GM19193 (cell line): Measurements from ENCODE around the gene ATPAF2.

ENCODE experiments used
- POLR2A ChIP-seq: IDR thresholded peaks from 4 replicates; pipeline ENCODE4 v1.6.1; 2011; ENCODE audit not compliant: insufficient read depth, insufficient read length; ENCODE audit errors: extremely low read depth

The ATPAF2 gene

DNA sequence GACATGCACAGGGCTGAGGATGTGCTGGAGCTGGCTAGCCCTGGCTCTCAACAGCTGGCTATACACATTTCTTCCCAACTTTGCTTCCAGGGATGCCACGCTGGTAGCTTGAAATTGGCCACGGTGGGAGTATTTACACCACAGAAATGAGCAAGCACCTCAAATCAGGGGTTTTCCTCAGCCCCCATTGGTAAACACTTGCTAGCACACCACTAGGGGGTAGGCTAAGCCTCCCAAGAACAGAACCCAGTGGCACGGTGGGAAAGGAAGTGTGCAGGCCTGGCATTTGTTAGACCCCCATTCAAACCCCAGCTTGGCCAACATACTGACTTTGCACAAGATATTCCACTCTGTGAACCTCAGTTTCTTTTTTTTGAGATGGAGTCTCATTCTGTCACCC is 53.4 kb downstream of the ATPAF2 start:
- TF ChIP-seq POLR2A: no peak

GRCh38 chr17:17985153-17985552 is 53.8 kb downstream of the ATPAF2 start:
- no peak for TF ChIP-seq POLR2A

DNA sequence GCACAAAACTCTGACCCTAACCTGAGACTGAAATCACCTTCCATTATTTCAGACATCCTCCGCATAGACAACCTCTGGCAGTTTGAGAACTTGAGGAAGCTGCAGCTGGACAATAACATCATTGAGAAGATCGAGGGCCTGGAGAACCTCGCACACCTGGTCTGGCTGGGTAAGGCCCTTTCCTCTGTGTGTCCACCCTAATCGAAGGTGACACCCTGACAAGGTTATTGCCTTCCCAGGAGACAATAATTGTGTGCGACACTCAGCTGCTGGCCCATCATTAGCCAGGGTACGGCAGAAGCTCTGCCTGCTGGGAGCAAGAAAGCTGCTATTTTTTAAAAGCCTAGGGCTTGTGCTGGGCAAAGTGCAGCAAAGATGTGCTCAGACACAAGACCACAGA is 55.2 kb downstream of the ATPAF2 start:
- TF ChIP-seq POLR2A: no peak

- TF ChIP-seq POLR2A: no peak
Measured at GRCh38 chr17:17983376-17983775, 55.6 kb downstream of the ATPAF2 start.

GRCh38 chr17:17982801-17983200 is 56.2 kb downstream of the ATPAF2 start:
- TF ChIP-seq POLR2A: no peak

DNA sequence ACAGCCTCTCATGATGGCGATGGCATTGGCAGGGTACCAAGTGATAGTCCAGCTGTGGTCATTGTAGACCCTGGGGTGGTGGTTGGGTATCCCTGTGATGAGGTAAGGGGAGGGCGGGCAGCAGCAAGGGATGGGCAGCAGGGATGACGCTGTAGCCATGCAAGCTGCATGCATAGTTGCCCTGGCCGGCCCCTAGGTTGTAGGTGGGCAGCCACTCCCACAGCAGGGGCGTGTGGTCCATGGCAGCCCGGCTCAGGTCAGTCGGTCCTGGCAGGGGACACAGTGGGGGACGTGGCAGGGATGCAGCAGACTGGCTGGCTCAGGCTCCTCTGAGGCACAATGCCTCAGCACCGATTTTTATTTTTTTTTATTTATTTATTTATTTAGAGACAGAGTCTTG is 57.6 kb downstream of the ATPAF2 start:
- TF ChIP-seq POLR2A: no peak

- no peak for TF ChIP-seq POLR2A
Measured at GRCh38 chr17:17979778-17980177, 59.2 kb downstream of the ATPAF2 start.

DNA sequence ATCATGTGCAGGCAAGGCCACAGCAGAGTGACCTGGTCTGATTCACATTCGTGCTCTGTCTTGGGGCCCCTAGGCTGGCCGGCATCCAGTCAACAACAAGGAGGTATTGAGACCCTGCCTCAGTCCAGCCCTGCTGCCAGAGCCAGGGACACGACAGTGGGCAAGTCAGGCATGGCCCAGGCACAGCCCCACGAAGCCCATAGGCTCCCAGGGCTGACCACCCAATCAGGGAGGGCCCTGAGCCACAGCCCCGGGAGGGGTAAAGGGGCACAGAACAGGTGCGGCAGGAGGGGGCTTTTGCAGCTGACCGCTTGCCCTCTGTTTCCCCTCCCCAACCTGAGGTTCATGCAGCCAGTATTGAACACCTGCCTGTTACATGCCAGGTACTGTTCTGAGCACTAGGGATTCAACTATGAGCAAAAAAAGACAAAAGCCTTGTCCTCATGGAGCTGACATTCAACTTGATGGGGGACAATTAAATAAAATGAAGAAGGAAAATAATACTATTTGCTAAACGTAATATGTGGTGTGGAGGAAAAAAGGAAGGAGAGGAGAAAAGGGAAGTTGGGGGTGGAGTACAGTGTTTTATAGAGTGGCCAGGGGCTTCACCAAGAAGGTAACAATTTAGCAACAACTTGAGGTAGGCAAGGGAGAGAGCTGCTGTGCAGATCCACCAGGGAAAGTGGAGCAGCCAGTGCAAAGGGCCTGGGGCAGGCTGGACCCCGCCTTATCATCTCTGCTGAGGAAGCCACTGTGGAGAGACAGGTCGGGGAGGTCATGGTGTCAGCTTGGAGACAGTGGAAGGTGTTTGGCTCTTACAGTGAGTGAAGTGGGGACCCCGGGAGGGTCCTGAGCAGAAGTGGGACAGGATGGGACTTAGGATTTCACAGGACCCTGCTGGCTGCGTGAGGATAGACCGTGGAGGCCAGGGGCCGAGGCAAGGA is 60.2 kb downstream of the ATPAF2 start:
- no peak for TF ChIP-seq POLR2A

DNA sequence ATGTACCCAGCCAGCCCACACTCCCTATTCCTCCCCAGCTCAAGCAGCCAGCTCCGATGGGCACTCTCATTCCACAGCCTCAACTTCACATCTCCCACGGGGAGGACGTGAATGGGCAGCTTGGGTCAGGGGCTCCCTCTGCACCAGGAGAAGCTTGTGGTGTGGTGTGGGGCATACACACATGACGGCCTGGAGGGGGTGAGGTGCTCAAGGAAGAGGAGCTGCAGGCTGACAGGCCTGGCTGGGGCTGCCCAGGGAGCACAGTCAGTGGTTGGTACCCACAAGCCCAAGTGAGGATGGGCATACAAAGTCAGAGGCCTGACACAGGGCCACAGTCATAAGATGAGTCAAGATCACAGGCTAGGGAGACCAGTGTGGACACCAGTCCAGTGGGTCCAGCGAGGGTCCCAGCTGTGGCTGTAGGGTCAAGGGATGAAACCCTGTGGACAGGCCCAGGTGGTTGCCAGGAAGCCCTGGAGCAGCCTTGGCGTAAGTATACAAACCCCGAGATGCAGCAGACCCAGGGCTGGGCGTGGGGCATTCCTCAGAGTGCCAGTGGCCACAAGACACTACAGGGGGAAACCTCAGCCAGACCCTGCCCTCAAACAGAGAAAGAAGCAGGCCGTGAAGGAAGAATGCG is 61.9 kb downstream of the ATPAF2 start:
- no peak for TF ChIP-seq POLR2A

GRCh38 chr17:17975436-17975835 is 63.5 kb downstream of the ATPAF2 start:
- TF ChIP-seq POLR2A: no peak

GRCh38 chr17:17972952-17973254 is 66.1 kb downstream of the ATPAF2 start:
- no peak for TF ChIP-seq POLR2A

DNA sequence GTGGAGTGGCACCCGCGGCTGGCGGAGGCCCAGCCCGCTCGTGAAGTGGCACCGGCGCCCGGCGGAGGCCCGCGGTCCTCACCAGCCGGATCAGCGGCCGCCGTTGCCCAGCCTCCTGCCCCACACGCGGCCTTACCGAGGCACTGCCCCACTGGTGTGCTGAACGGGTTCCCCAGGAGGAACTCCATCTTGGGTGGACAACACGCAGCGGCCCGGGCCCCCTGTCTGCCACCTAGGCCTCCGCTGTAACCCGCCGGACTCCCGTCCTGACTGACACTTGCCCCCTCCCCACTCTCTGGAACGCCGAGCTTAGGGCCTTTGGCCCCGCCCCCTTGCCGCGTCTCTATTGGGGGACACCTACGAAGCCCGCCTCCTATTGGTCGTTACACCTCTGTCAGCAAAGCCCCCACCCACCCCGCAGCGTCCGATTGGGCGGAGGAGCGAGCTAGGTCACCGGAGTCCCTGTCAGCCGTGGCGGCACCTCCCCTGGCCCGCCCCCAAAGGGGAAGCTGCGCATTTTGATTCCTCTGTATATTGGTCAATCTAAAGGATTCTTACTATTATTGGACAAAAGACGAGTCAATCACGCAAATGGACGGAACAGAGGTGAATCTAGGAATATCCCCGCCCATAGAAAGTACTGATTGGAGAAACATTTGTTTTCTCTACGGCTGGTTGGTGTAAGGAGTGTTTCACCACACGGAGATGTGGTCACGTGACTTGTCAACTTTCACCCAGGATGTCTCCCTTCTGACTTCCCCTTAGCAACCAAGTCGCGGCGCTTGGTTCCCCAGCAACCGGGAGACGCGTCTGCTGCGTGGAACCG is 66.6 kb downstream of the ATPAF2 start, which contains the start of the genes DRC3 and TOM1L2:
TSS of gene DRC3 (plus strand) at position 737 of the 826 bp plus-strand sequence. CDS start 4,737 bp downstream, outside the sequence.
TSS of gene TOM1L2 (minus strand) at position 275 of the 826 bp plus-strand sequence. CDS start at position 188, 87 bp downstream.
- TF ChIP-seq POLR2A: peak; percentile 61

DNA sequence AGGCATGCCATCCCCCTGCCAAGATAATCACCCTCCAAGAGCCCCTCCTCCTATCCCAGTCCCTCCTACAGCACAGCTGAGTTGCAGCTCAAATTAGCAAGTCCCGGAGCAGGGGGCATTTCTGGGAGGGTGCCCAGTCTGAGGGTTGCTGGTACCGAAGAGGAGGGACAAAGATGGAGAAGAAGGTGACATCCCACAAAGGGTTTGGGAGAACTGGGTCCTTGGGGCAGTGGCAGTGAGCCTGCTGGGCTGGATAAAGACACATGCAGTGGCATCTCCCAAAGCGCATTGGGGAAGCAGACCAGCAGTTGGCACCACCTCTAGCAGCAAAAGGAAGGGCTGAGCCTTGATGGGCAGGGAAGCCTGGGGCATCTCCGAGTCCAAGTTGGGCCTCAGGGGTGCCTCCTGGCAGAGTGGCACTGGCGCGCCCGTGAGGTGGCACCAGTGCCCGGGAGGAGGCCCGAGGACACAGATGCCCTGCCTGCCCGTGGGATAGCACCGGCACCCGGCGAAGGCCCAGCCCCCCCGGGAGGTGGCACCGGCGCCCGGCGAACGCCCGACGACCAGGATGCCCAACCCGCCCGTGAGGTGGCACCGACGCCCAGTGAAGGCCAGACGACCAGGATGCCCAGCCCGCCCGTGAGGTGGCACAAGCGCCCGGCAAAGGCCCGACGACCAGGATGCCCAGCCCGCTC is 67.4 kb downstream of the ATPAF2 start:
- no peak for TF ChIP-seq POLR2A

GRCh38 chr17:17970699-17971430 is 68.1 kb downstream of the ATPAF2 start:
- TF ChIP-seq POLR2A: no peak
